GM19395 (cell line): Measurements from ENCODE around the gene MORN4.
A peak's percentile ranks its signal among the peaks of the same experiment; 100 is the strongest.

Experiments used
- ATAC-seq: cut with Tn5 transposase; IDR thresholded peaks from one replicate; pipeline ENCODE4 v1.9.1; 2021; ENCODE audit warnings: mild to moderate bottlenecking, moderate library complexity; ENCODE audit not compliant: unreplicated experiment

MORN4 gene

GRCh38 chr10:97632949-97633884 lies at the start of gene MORN4:
Gene MORN4, minus strand, starts transcription at chr10:97633500. Its CDS starts 13,847 bp downstream, at chr10:97619653.
- peak; percentile 98 for ATAC-seq

GRCh38 chr10:97682042-97682441 lies 48.7 kb upstream of the MORN4 start:
- ATAC-seq: no peak

GRCh38 chr10:97679594-97679993 lies 46.3 kb upstream of the MORN4 start:
- ATAC-seq: no peak

- ATAC-seq: peak; percentile 79
These were observed 43.7 kb upstream of the MORN4 start for GRCh38 chr10:97676770-97677581.

- no peak for ATAC-seq
These were observed 41.9 kb upstream of the MORN4 start for GRCh38 chr10:97675222-97675621.

- ATAC-seq: no peak
These were observed 40.6 kb upstream of the MORN4 start for GRCh38 chr10:97673736-97674525.

- no peak for ATAC-seq
These were observed 36.3 kb upstream of the MORN4 start for GRCh38 chr10:97669571-97669970.

- no peak for ATAC-seq
These were observed 34.2 kb upstream of the MORN4 start for GRCh38 chr10:97667463-97667862.

- no peak for ATAC-seq
These were observed 33.7 kb upstream of the MORN4 start for GRCh38 chr10:97666992-97667391.

GRCh38 chr10:97664282-97664850 lies 31.1 kb upstream of the MORN4 start:
- ATAC-seq: no peak

- ATAC-seq: no peak
These were observed 26.3 kb upstream of the MORN4 start for GRCh38 chr10:97659589-97659988.

GRCh38 chr10:97656777-97657176 lies 23.5 kb upstream of the MORN4 start:
- ATAC-seq: no peak

GRCh38 chr10:97651773-97652172 lies 18.5 kb upstream of the MORN4 start:
- ATAC-seq: no peak

GRCh38 chr10:97650726-97651125 lies 17.4 kb upstream of the MORN4 start:
- no peak for ATAC-seq

GRCh38 chr10:97649405-97649750 lies 16.1 kb upstream of the MORN4 start:
- peak; percentile 13 for ATAC-seq

GRCh38 chr10:97648562-97649404 lies 15.5 kb upstream of the MORN4 start:
- peak; percentile 95 for ATAC-seq

- ATAC-seq: no peak
These were observed 14.3 kb upstream of the MORN4 start for GRCh38 chr10:97647556-97647955.

- no peak for ATAC-seq
These were observed 11.6 kb upstream of the MORN4 start for GRCh38 chr10:97644936-97645335.

GRCh38 chr10:97643441-97643985 lies 10.2 kb upstream of the MORN4 start:
- ATAC-seq: no peak
